HepG2 (cell line): ENCODE measurements around the gene NOL4L. TPM values are rescaled to one million over a fixed set of nuclear protein-coding genes. Genes with fewer than 3 reads are reported as not detected.

Experiments
- CAMTA2 ChIP-seq: sonication (generic); formaldehyde crosslinking; IDR thresholded peaks from 2 replicates; pipeline ENCODE4 v1.4.0; 2020; ENCODE audit warnings: mild to moderate bottlenecking, missing genetic modification reagents, borderline replicate concordance
- CREB3 ChIP-seq: sonication (generic); formaldehyde crosslinking; IDR thresholded peaks from 2 replicates; pipeline ENCODE4 v1.5.0; 2020; ENCODE audit warnings: missing genetic modification reagents
- FOSL1 ChIP-seq: sonication (generic); formaldehyde crosslinking; IDR thresholded peaks from 2 replicates; pipeline ENCODE4 v1.9.0; 2021; ENCODE audit warnings: missing genetic modification reagents, borderline replicate concordance
- JARID2 ChIP-seq: sonication (generic); formaldehyde crosslinking; IDR thresholded peaks from 2 replicates; pipeline ENCODE4 v1.8.1; 2023; ENCODE audit warnings: missing genetic modification reagents, inconsistent platforms; ENCODE audit not compliant: insufficient replicate concordance
- NRL ChIP-seq: sonication (generic); formaldehyde crosslinking; IDR thresholded peaks from 2 replicates; pipeline ENCODE4 v1.5.0; 2020; ENCODE audit warnings: missing genetic modification reagents, mild to moderate bottlenecking, moderate library complexity, borderline replicate concordance
- SNAI1 ChIP-seq: sonication (generic); formaldehyde crosslinking; IDR thresholded peaks from 2 replicates; pipeline ENCODE4 v1.5.0; 2020; ENCODE audit warnings: mild to moderate bottlenecking, missing genetic modification reagents, borderline replicate concordance
- SRSF4 ChIP-seq: fragments of 200-400 bp; formaldehyde crosslinking; IDR thresholded peaks from one replicate; pipeline ENCODE4 v1.6.1; 2018; ENCODE audit warnings: mild to moderate bottlenecking, low read depth, low read length, moderate library complexity; ENCODE audit not compliant: poor library complexity, severe bottlenecking
- ZNF232 ChIP-seq: sonication (generic); formaldehyde crosslinking; IDR thresholded peaks from 2 replicates; pipeline ENCODE4 v1.4.0; 2020; ENCODE audit warnings: missing genetic modification reagents, borderline replicate concordance
- ZNF616 ChIP-seq: sonication (generic); formaldehyde crosslinking; IDR thresholded peaks from 2 replicates; pipeline ENCODE4 v1.5.0; 2020; ENCODE audit warnings: low read depth, mild to moderate bottlenecking, missing genetic modification reagents
- ZNF646 ChIP-seq: sonication (generic); formaldehyde crosslinking; IDR thresholded peaks from 2 replicates; pipeline ENCODE4 v1.9.0; 2021; ENCODE audit warnings: mild to moderate bottlenecking, missing genetic modification reagents
- ZNF792 ChIP-seq: IDR thresholded peaks from 2 replicates; pipeline ENCODE4 v1.6.1; 2016
- ZNF891 ChIP-seq: sonication (generic); formaldehyde crosslinking; IDR thresholded peaks from 2 replicates; pipeline ENCODE4 v1.5.0; 2020; ENCODE audit warnings: mild to moderate bottlenecking, missing genetic modification reagents
- polyA plus RNA-seq, 8 experiments: library from polyadenylated mRNA; depleted of rRNA in 3 of 8; stranded (reverse) in 7 of 8; unstranded in 1 of 8; fragments of >200 nt; fragmentation: Illumina TruSeq in 4 of 8; extraction: Trizol in 4 of 8; gene quantifications; 2 replicates each; pipeline versions ENCODE4 v1.2.1 to v1.2.3, GENCODE V29; 2011 to 2016; ENCODE audit warnings: low read depth in 4 of 8, missing spikeins in 1 of 8, mixed read lengths in 1 of 8; ENCODE audit not compliant: insufficient read depth in 1 of 8
- total RNA-seq, 5 experiments: library from RNA; depleted of rRNA; stranded (reverse); fragments of >200 nt; fragmentation: Illumina TruSeq; extraction: Trizol; gene quantifications; 2 replicates each; pipeline ENCODE4 v1.2.3, GENCODE V29; 2016; ENCODE audit warnings: low read depth in 1 of 5
- TF ChIP-seq, protein P1 (sequence below): sonication (generic); formaldehyde crosslinking; IDR thresholded peaks from 2 replicates; pipeline ENCODE4 v1.4.0; 2020; ENCODE audit warnings: missing genetic modification reagents
- TF ChIP-seq, protein P2 (sequence below): sonication (generic); formaldehyde crosslinking; IDR thresholded peaks from 2 replicates; pipeline ENCODE4 v1.5.0; 2020; ENCODE audit warnings: mild to moderate bottlenecking, missing genetic modification reagents

NOL4L gene
- total and polyA plus RNA-seq, 2 of the 13 experiments (the other 11 are each of a cell fraction or from before 2014, with no cell fraction given): 16.6 to 35.4 TPM

- TF ChIP-seq, protein P1, sequence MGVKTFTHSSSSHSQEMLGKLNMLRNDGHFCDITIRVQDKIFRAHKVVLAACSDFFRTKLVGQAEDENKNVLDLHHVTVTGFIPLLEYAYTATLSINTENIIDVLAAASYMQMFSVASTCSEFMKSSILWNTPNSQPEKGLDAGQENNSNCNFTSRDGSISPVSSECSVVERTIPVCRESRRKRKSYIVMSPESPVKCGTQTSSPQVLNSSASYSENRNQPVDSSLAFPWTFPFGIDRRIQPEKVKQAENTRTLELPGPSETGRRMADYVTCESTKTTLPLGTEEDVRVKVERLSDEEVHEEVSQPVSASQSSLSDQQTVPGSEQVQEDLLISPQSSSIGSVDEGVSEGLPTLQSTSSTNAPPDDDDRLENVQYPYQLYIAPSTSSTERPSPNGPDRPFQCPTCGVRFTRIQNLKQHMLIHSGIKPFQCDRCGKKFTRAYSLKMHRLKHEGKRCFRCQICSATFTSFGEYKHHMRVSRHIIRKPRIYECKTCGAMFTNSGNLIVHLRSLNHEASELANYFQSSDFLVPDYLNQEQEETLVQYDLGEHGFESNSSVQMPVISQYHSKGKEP: 0 out of 2 replicates have a peak, but pooled peaks have one; percentile 4
- TF ChIP-seq, protein P2, sequence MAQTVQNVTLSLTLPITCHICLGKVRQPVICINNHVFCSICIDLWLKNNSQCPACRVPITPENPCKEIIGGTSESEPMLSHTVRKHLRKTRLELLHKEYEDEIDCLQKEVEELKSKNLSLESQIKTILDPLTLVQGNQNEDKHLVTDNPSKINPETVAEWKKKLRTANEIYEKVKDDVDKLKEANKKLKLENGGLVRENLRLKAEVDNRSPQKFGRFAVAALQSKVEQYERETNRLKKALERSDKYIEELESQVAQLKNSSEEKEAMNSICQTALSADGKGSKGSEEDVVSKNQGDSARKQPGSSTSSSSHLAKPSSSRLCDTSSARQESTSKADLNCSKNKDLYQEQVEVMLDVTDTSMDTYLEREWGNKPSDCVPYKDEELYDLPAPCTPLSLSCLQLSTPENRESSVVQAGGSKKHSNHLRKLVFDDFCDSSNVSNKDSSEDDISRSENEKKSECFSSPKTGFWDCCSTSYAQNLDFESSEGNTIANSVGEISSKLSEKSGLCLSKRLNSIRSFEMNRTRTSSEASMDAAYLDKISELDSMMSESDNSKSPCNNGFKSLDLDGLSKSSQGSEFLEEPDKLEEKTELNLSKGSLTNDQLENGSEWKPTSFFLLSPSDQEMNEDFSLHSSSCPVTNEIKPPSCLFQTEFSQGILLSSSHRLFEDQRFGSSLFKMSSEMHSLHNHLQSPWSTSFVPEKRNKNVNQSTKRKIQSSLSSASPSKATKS: peak; percentile 94; the same call in 1 of the 2 replicates
- TF ChIP-seq ZNF232 (CRISPR knock-in tag): peak; percentile 95; the same call in 1 of the 2 replicates
- TF ChIP-seq CREB3: no peak
- no peak; the same call in 1 of the 2 replicates for TF ChIP-seq ZNF616 (CRISPR knock-in tag)
- TF ChIP-seq CAMTA2: no peak
- no peak for TF ChIP-seq SNAI1 (CRISPR knock-in tag)
- peak; percentile 96; the same call in 1 of the 2 replicates for TF ChIP-seq ZNF792 (CRISPR knock-in tag)
- TF ChIP-seq NRL: no peak
- no peak for TF ChIP-seq SRSF4
- peak; percentile 61 for TF ChIP-seq JARID2 (CRISPR knock-in tag)
- TF ChIP-seq FOSL1 (CRISPR knock-in tag): no peak; the same call in 1 of the 2 replicates
- TF ChIP-seq ZNF891 (CRISPR knock-in tag): no peak
- peak; percentile 69; the same call in 1 of the 2 replicates for TF ChIP-seq ZNF646 (CRISPR knock-in tag)
These were observed 40.0 kb downstream of the NOL4L start (continued) for GRCh38 chr20:32544893-32545840.
